ENCODE data around the gene FLT1.

FLT1 gene

GRCh38 chr13:28434926-28435325 lies 60.0 kb downstream of the FLT1 start:
- no peak for DNase-seq (ENCODE audit: low read depth in 1 of 2, low spot score in 1 of 2)
- no peak overlapping the region for H3K27ac ChIP-seq (replicated peaks)

GRCh38 chr13:28432816-28433560 lies 61.9 kb downstream of the FLT1 start:
- DNase-seq (ENCODE audit: low read depth in 1 of 2, low spot score in 1 of 2), result no peak
- Histone ChIP-seq H3K27me3 (ENCODE audit: insufficient read depth, poor library complexity, severe bottlenecking) (peaks cover 18% of the 10 kb centered on the region), H3K27ac (replicated peaks) (no peak overlapping the region), H3K4me3 (replicated peaks; ENCODE audit: insufficient read depth, low read length) (no peak overlapping the region)
- TF ChIP-seq CTCF (IDR thresholded peaks at IDR 0.05; ENCODE audit: insufficient read depth, low read length) (no peak), SPI1 (IDR thresholded peaks at IDR 0.05; ENCODE audit: borderline replicate concordance, low read depth) (no peak), REST (IDR thresholded peaks at IDR 0.05; ENCODE audit: insufficient replicate concordance, low read depth) (no peak), GABPA (IDR thresholded peaks at IDR 0.05; ENCODE audit: low read depth) (no peak), POLR2AphosphoS5 (IDR thresholded peaks at IDR 0.05; ENCODE audit: low read depth) (no peak)

More at GRCh38 chr13:28434926-28435325, 60.0 kb downstream of the FLT1 start:
- TF ChIP-seq SPI1 (IDR thresholded peaks at IDR 0.05; ENCODE audit: borderline replicate concordance, low read depth), result no peak
- no peak for TF ChIP-seq REST (IDR thresholded peaks at IDR 0.05; ENCODE audit: insufficient replicate concordance, low read depth)
- no peak for TF ChIP-seq GABPA (IDR thresholded peaks at IDR 0.05; ENCODE audit: low read depth)
- TF ChIP-seq POLR2AphosphoS5 (IDR thresholded peaks at IDR 0.05; ENCODE audit: low read depth), result no peak
- TF ChIP-seq CTCF (IDR thresholded peaks at IDR 0.05; ENCODE audit: insufficient read depth, low read length), result no peak
- H3K4me3 ChIP-seq (replicated peaks; ENCODE audit: insufficient read depth, low read length), result no peak overlapping the region
- H3K27me3 ChIP-seq (ENCODE audit: insufficient read depth, poor library complexity, severe bottlenecking), result peaks cover 18% of the 10 kb centered on the region

- TF ChIP-seq GABPA (IDR thresholded peaks at IDR 0.05; ENCODE audit: low read depth) (no peak), POLR2AphosphoS5 (IDR thresholded peaks at IDR 0.05; ENCODE audit: low read depth) (no peak), CTCF (IDR thresholded peaks at IDR 0.05; ENCODE audit: insufficient read depth, low read length) (no peak), REST (IDR thresholded peaks at IDR 0.05; ENCODE audit: insufficient replicate concordance, low read depth) (no peak), SPI1 (IDR thresholded peaks at IDR 0.05; ENCODE audit: borderline replicate concordance, low read depth) (no peak)
- Histone ChIP-seq H3K27ac (replicated peaks) (no peak overlapping the region), H3K27me3 (ENCODE audit: insufficient read depth, poor library complexity, severe bottlenecking) (peaks cover 9% of the 10 kb centered on the region), H3K4me3 (replicated peaks; ENCODE audit: insufficient read depth, low read length) (no peak overlapping the region)
- DNase-seq (ENCODE audit: low read depth in 1 of 2, low spot score in 1 of 2), result no peak
Observed at GRCh38 chr13:28429685-28430290, 65.1 kb downstream of the FLT1 start.

All from HL-60 (cell line).